Stimulated activated CD4-positive, alpha-beta T cell treated with anti-CD3 and anti-CD28 coated beads, Interleukin-12 subunit alpha, Interleukin-12 subunit beta, amount 100 ng/mL, for 24 hours (primary cell): Measurements from ENCODE around the gene STMP1.

Experiments
- DNase-seq, 2 experiments: peaks; one replicate each; pipeline ENCODE4 v3.0.0-alpha.2; 2020; ENCODE audit warnings: low read depth in 2 of 2

Gene STMP1

DNA sequence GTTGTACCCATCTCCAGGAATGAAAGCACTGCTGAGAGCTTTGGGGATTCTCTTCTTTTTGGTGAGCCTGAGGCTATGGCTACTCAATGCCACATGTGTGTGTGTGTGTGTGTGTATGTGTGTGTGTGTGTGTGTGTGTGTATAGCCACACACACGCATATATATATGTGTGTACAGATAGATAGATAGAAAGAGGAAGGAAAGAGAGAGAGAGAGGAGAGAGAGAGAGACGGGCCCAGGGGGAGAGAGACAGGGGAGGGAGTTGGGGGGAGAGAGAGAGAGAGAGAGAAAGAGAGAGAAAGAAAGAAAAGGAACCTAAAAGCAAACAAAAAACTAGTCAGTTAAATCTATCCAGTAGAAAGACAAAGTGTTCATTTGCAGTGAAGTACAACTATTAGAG is 57.4 kb downstream of the STMP1 start:
- DNase-seq = no peak

DNA sequence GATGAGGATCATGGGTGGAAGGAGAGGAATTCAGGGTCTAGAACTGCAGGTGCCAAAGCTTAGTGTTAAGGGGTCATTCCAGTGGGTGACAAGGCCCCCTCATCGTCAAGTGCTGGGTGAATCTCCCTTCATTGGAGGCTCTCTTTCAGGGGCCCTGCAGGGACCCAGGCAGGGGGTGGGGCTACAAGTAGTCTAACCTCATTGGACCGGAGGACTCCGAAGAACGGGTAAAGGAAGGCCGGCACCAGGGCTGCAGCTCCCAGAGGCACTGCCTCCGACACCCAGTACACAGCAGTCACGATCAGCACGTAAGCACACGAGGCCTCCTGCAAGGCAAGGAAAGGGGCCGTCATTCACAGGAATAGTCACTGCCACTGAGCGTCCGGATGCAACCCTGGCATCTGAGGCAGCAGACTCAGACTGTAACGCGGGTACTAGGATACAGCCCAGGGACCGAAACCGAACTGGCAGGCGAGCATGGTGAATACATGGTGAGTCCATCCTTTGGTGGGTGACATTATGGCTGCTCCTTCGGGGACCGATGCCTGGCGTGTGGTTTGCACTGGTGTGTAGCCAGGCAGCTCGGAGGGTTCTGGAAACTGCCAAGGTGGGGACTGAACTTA is 59.0 kb downstream of the STMP1 start:
- DNase-seq = no peak

- no peak for DNase-seq
These were observed 61.1 kb downstream of the STMP1 start for GRCh38 chr7:135723411-135723810.
